Forelimb muscle (tissue), 1 donor: ENCODE results near the gene TMEM61. TPM values are rescaled to one million over a fixed set of nuclear protein-coding genes. Genes with fewer than 3 reads are reported as not detected.
A peak's percentile ranks its signal among the peaks of the same experiment; 100 is the strongest.
"Not testable (repeated sequence)": the region's sequence is repeated elsewhere in the genome, so short reads cannot be mapped to it uniquely, and the experiment has no call there.

Experiments
- DNase-seq: peaks from one replicate; pipeline ENCODE4 v3.0.0-alpha.2; 2013; ENCODE audit warnings: low read depth
- polyA plus RNA-seq: library from polyadenylated mRNA; unstranded; fragments of 120-200 nt; gene quantifications from one replicate; pipeline ENCODE4 v1.2.1, GENCODE V29; 2013; ENCODE audit not compliant: insufficient read length

Gene TMEM61
- polyA plus RNA-seq, 1 donor: not detected

DNA sequence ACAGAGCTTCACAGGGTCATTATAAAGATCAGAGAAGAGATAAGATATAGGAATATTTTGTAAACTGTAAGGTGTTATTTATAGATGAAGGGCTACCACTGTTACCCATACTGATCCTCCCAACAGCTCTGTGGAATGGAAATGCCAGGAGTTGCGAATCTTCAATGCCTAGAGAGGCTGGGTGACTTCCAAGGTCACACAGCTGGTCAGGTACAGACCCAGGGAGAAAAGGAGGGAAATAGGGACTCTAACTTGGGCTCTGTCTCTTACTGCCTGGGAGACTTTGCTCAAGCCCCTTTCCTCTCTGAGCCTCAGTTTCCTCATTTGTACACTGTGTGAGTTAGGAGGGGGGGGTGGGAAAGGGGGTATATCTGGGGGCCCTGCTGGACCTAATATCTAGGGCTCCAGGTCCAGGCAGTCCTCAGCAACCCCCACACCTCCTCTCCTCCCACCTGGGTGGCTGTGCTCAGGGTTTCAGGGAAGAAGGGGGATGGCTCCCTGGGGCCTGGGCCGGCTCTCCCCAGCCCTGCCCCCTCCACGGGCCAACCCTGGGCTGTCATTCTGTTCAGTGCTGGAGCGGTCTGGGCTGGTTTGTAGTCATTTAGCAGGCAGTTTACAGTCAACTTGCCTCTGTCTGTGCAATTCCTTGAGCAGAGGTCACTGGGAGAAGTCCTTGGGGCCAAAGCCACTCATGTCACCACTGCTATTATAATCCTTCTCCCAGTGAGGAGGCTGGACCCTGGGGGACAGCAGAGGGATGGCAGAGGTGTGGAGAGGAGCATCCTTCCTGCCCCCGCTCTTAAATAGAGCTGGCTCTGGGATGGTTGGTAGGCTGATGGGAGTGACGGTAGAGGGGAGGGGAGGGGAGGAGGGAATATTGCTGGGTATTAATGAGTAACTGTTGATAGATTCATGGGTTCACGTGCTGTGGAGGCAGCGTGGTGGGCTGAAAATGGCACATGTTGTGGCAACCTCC, 20.0 kb downstream of the TMEM61 start:
- no peak for DNase-seq

GRCh38 chr1:55001311-55001710, 20.9 kb downstream of the TMEM61 start:
- no peak for DNase-seq

DNA sequence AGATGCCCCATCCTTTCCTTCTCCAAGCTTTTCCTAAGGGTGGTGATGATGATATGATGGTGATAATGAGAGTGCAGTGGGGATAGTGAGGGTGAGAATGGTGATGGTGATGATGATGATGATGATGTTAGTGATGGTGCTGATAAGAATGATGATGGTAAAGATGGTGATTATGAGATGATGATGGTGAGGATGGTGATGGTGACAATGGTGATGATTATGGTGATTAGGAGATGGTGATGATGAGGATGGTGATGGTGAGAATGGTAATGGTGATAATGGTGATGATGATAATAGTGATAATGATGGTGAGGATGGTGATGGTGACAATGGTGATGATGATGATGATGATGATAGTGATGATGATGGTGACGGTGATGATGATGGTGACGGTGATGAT, 22.3 kb downstream of the TMEM61 start:
- no peak for DNase-seq

- DNase-seq: no peak
Measured at GRCh38 chr1:55005351-55006140, 25.1 kb downstream of the TMEM61 start.

- DNase-seq: no peak
Measured at GRCh38 chr1:55006931-55007330, 26.5 kb downstream of the TMEM61 start.

GRCh38 chr1:55007625-55008024, 27.2 kb downstream of the TMEM61 start:
- no peak for DNase-seq

GRCh38 chr1:55010194-55010886, 29.9 kb downstream of the TMEM61 start:
- no peak for DNase-seq

DNA sequence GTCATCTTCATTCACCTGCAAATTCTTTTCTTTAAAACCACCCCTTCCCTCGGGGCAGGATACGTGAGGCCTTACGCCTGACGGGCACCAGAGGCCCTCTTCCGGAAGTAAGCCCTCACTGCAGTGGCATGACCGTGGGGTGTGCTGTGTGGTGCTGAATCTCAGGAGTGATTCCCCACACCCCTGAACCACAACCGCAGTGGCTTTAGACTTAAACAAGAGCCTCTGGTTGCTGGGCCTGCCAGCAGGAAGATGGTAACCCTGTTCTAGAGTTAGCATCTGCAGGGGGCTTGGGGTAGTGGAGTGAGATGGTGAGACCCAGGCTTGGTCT, 30.4 kb downstream of the TMEM61 start:
- no peak for DNase-seq

- no peak for DNase-seq
Measured at GRCh38 chr1:55012661-55013060, 32.2 kb downstream of the TMEM61 start.

DNA sequence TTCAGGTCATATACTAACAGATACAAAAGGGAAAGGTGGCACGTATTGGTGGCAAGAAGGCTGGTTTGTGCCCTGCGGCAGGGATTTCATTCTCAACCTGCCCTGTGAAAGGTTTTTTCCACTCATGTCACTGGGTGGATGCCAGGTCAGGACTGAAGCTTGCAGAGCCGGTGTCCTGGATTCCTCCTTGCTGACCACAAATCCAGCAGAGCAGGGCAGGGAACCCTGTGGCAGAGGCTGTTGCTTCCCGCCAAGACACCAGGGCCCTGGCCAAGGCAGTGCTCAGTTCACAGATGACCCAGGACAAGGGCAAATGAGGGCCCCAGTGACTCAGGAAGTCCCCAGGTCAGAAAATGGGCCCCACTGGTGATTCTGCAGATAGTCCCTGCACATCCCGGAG, 34.7 kb downstream of the TMEM61 start:
- no peak for DNase-seq

DNA sequence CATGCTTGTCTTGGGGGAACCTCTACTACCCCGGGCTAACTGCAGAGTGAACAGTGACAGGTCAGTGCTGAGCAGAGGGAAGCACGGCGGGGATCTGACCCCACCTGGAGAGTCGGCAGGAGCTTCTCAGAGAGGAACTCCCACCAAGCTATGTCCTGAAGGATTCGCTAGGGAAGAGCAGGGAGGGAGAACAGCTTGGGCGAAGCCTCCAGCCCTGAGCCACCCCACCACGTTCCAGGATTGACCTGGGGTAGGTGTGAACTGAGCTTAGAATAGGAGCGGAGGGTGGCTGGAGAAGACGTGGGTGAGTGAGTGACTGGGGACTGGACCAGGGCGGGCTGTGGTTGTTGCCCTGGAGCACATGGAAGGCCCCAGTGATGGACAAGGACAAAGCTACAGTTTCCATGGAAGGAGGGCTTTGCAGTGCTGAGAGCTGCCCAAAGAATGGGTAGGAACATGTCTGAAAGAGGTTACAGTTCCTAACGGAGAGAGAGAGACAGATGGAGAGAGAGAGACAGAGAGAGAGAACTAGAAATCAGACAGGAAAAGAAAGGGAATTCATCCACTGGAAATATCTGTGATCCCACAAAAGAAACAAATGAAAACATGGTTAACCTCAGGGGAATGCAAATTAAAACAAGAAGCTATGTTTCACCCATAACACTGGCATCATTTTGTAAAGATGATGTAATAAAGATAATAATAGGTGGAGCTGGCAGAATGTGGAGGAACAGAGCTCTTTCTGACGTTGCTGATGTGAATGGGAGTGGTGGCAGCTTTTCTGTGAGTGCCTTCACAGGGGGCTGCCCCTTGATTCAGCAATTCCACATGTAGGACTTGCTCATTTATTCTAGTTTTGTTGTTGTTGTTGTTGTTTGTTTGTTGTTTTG, 35.5 kb downstream of the TMEM61 start:
- DNase-seq: no peak

DNA sequence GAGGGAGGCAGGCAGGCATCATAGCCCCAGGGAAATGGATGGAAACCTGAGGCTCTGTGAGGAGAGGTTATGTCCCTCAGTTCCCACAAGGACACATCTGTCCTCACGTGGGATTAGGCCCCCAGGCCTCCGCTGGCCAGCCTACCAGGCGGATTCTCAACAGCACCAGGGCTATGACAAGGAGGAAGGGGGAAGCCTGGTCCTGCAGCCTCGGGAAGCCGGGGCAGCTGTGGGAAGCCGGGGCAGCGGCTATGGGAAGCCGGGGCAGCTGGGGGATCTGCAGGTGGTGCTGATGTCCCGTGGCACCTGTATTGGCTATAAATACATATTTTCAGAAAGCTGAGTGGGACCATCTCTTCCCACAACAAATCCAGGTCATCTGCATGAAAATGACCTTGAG, 38.0 kb downstream of the TMEM61 start:
- no peak for DNase-seq

DNA sequence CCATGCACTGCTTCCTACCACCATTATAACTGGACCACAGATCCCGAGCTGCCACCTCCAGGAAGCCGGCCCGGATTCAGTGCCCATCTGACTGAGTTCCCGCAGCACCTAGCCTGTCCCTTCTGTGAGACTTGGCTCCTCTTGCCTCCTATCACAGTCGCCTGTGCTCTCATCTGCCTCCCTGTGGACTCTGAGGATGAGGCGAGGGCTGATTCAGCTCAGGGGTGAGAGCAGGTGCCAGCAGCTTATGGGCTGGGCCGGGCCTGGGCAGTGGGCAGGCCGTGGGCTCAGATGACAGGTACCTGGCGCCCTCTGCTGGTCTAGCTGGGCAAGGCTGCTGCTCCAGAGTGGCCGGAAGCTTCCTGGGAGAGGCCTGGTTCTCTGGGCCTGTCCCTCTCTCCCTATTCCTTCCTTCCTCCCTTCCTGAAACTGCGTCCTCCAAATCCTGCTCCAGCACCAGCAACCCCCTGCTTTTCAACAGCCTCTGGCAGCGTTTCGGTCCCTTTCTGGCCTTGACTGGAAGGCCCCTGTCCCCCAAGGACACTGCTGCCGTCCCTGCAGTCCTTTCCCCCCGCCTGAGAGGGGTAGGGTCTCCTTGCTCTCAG, 41.6 kb downstream of the TMEM61 start:
- peak; percentile 11 for DNase-seq

GRCh38 chr1:55024163-55024562, 43.7 kb downstream of the TMEM61 start:
- not testable (repeated sequence) for DNase-seq

DNA sequence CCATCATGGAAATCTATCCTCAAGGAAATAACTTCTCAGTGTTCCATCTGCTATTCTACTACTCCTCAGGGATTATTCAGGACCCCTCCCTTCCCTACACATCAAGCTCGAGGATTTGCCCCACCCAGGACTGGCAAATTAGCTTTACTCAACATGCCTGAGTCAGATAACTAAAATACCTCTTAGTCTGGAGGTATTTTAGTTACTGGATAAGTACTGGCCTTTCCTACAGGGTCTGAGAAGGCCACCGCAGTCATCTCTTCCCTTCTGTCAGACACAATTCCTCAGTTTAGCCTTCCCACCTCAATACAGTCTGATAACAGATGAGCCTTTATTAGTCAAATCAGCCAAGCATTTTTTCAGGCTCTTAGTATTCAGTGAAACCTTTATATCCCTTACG, 46.3 kb downstream of the TMEM61 start:
- DNase-seq: not testable (repeated sequence)

DNA sequence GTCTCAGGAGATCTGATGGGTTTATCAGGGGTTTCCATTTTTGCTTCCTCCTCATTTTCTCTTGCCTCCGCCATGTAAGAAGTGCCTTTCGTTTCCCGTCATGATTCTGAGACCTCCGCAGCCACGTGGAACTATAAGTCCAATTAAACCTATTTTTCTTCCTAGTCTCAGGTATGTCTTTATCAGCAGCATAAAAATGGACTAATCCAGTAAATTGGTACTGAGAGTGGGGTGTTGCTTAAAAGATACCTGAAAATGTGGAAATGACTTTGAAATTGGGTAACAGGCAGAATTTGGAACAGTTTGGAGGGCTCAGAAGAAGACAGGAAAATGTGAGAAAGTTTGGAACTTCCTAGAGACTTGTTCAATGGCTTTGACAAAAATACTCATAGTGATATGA, 50.7 kb downstream of the TMEM61 start:
- not testable (repeated sequence) for DNase-seq

DNA sequence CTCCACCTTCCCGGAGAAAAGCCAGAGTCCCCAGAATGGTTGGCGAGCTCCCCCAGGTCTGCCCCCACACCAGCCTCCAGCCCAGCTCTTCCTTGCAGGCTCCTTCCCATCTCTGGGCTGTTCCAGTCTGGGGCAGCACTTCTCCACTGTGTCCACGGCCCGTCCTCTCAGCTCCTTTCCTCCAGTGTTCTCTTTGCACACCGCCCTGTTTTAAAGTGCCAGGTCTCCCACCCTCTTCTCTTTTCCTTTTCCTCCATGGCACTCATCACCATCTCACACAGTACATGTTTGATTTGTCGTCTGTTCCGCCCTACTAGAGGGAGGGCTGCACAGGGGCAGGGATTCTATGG, 52.8 kb downstream of the TMEM61 start:
- DNase-seq: no peak

- no peak for DNase-seq
Measured at GRCh38 chr1:55034476-55035133, 54.2 kb downstream of the TMEM61 start.

- no peak for DNase-seq
Measured at GRCh38 chr1:55035904-55036303, 55.5 kb downstream of the TMEM61 start.
